ENCODE measurements around the gene CD8A.
"Not testable (repeated sequence)": the region's sequence is repeated elsewhere in the genome, so short reads cannot be mapped to it uniquely, and the experiment has no call there.

Gene CD8A

DNA sequence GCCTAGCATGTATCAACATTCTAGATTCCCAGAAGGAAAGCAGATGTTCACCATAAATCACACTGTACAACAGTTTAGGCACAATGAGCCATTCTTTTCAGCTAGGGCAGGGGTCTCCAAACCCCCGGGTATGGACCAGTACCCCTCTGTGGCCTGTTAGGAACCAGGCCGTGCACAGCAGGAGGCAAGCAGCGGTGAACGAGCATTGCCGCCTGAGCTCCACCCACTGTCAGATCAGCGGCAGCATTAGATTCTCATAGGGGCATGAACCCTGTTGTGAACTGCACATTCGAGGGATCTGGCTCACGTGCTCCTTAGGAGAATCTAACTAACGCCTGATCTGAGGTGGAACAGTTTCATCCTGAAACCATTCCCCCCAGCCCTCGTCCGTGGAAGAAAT, 50.8 kb downstream of the CD8A start:
- not testable (repeated sequence) for H2BK120ac ChIP-seq (ENCODE audit: low read depth, low read length); H3K4me2 ChIP-seq (ENCODE audit: low read length); H3K4ac ChIP-seq (ENCODE audit: low read depth, low read length); H3K9ac ChIP-seq (ENCODE audit: low read length); H3K79me2 ChIP-seq (ENCODE audit: control insufficient read depth, insufficient read depth, low read length); H3K79me1 ChIP-seq (ENCODE audit: low read length); H3K36me3 ChIP-seq (ENCODE audit: control insufficient read depth, insufficient read depth, low read length); H2BK5ac ChIP-seq (ENCODE audit: low read length); H3K18ac ChIP-seq (ENCODE audit: low read length); H3K56ac ChIP-seq (ENCODE audit: low read length); H4K8ac ChIP-seq (ENCODE audit: low read depth, low read length); H4K5ac ChIP-seq (ENCODE audit: low read length); H3K4me1 ChIP-seq (ENCODE audit: control insufficient read depth, low read depth, low read length); H3K27ac ChIP-seq (ENCODE audit: low read depth, low read length); H3K23ac ChIP-seq (ENCODE audit: low read length); H2BK15ac ChIP-seq (replicated peaks; ENCODE audit: low read depth); H2AK5ac ChIP-seq (ENCODE audit: low read length); H3K27me3 ChIP-seq (ENCODE audit: insufficient read depth, low read length, poor library complexity); DNase-seq; H3K4me3 ChIP-seq (ENCODE audit: low read length)
- WGBS (ENCODE audit: extremely low coverage, insufficient coverage, low lambda C conversion rate), result no CpG with 5 or more reads among the region's 11 CpGs

DNA sequence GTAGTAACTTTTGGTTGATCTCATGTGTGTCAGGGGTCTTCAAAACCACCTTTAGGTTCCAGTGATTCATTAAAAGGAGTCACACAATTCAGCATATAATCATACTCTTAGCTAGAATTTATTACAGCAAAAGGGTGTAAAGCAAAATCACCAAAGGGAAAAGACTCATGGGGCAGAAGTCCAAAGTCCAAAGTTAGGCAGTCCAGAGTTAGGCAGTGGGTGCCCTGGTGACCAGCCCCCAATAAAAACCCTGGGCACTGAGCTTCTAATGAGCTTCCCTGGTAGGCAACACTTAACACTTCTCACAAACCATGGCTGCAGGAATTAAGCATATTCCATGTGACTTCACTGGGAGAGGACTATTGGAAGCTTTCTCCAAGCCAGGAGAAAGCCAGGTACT, 51.2 kb downstream of the CD8A start:
- not testable (repeated sequence) for H3K27ac ChIP-seq (ENCODE audit: low read depth, low read length); H4K5ac ChIP-seq (ENCODE audit: low read length); H3K4me3 ChIP-seq (ENCODE audit: low read length); H3K4me1 ChIP-seq (ENCODE audit: control insufficient read depth, low read depth, low read length); H2AK5ac ChIP-seq (ENCODE audit: low read length); H2BK120ac ChIP-seq (ENCODE audit: low read depth, low read length); H4K8ac ChIP-seq (ENCODE audit: low read depth, low read length); H3K4ac ChIP-seq (ENCODE audit: low read depth, low read length); H3K79me1 ChIP-seq (ENCODE audit: low read length); H3K9ac ChIP-seq (ENCODE audit: low read length); DNase-seq; H3K4me2 ChIP-seq (ENCODE audit: low read length); H3K56ac ChIP-seq (ENCODE audit: low read length); H2BK15ac ChIP-seq (replicated peaks; ENCODE audit: low read depth); H3K79me2 ChIP-seq (ENCODE audit: control insufficient read depth, insufficient read depth, low read length); H3K36me3 ChIP-seq (ENCODE audit: control insufficient read depth, insufficient read depth, low read length); H3K27me3 ChIP-seq (ENCODE audit: insufficient read depth, low read length, poor library complexity); H3K18ac ChIP-seq (ENCODE audit: low read length); H2BK5ac ChIP-seq (ENCODE audit: low read length); H3K23ac ChIP-seq (ENCODE audit: low read length)

DNA sequence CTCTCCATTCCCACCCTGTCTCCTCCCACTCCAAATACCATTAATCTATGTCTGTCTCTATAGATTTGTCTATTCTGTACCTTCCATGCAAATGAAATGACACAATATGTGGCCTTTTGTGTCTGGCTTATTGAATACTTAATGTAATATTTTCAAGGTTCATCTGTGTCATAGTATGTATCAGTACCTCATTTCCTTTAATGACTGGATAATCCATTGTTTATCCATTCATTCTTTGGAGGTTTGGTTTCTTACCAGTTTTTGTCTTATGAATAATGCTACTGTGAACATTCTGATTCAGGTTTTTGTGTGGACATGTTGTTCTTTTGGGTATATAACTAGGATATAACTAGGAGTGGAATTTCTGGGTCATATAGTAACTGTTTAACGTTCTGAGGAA, 55.8 kb downstream of the CD8A start:
- H2BK120ac ChIP-seq (ENCODE audit: low read depth, low read length); H3K23ac ChIP-seq (ENCODE audit: low read length); H3K36me3 ChIP-seq (ENCODE audit: control insufficient read depth, insufficient read depth, low read length); H3K9ac ChIP-seq (ENCODE audit: low read length); H2AK5ac ChIP-seq (ENCODE audit: low read length); H3K79me1 ChIP-seq (ENCODE audit: low read length); H3K4me2 ChIP-seq (ENCODE audit: low read length); H3K4ac ChIP-seq (ENCODE audit: low read depth, low read length); H3K79me2 ChIP-seq (ENCODE audit: control insufficient read depth, insufficient read depth, low read length); H3K27ac ChIP-seq (ENCODE audit: low read depth, low read length); H4K8ac ChIP-seq (ENCODE audit: low read depth, low read length); H4K5ac ChIP-seq (ENCODE audit: low read length); H3K4me3 ChIP-seq (ENCODE audit: low read length); H2BK15ac ChIP-seq (replicated peaks; ENCODE audit: low read depth); H3K4me1 ChIP-seq (ENCODE audit: control insufficient read depth, low read depth, low read length); H3K27me3 ChIP-seq (ENCODE audit: insufficient read depth, low read length, poor library complexity); DNase-seq; H3K56ac ChIP-seq (ENCODE audit: low read length); H2BK5ac ChIP-seq (ENCODE audit: low read length); H3K18ac ChIP-seq (ENCODE audit: low read length): not testable (repeated sequence)
- WGBS (ENCODE audit: extremely low coverage, insufficient coverage, low lambda C conversion rate), result no CpG with 5 or more reads among the region's 1 CpG

Data from mesendoderm (in vitro differentiated cells).